DND-41 (cell line): Measurements from ENCODE around the gene PCK1.

Experiments used
- EZH2 ChIP-seq: IDR thresholded peaks from 3 replicates; pipeline ENCODE4 v1.6.1; 2012; ENCODE audit warnings: borderline replicate concordance, low read depth, mild to moderate bottlenecking, moderate library complexity, low read length, inconsistent platforms; ENCODE audit not compliant: severe bottlenecking
- TF ChIP-seq, protein P1 (sequence below): IDR thresholded peaks from 2 replicates; pipeline ENCODE4 v1.5.1; 2012; ENCODE audit warnings: borderline replicate concordance, low read length, moderate library complexity, mild to moderate bottlenecking; ENCODE audit not compliant: poor library complexity, severe bottlenecking; ENCODE audit errors: extremely low read depth

GRCh38 chr20:57573242-57573641 is 12.3 kb downstream of the PCK1 start:
- no peak for TF ChIP-seq EZH2
- TF ChIP-seq, protein P1, sequence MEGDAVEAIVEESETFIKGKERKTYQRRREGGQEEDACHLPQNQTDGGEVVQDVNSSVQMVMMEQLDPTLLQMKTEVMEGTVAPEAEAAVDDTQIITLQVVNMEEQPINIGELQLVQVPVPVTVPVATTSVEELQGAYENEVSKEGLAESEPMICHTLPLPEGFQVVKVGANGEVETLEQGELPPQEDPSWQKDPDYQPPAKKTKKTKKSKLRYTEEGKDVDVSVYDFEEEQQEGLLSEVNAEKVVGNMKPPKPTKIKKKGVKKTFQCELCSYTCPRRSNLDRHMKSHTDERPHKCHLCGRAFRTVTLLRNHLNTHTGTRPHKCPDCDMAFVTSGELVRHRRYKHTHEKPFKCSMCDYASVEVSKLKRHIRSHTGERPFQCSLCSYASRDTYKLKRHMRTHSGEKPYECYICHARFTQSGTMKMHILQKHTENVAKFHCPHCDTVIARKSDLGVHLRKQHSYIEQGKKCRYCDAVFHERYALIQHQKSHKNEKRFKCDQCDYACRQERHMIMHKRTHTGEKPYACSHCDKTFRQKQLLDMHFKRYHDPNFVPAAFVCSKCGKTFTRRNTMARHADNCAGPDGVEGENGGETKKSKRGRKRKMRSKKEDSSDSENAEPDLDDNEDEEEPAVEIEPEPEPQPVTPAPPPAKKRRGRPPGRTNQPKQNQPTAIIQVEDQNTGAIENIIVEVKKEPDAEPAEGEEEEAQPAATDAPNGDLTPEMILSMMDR, result no peak
